SK-N-MC (cell line): ENCODE results near the gene NXNL2.
A peak's percentile ranks its signal among the peaks of the same experiment; 100 is the strongest.

Experiments used
- DNase-seq: peaks from one replicate; pipeline ENCODE4 v3.0.0-alpha.2; 2011; ENCODE audit warnings: low read depth, low spot score
- H3K27ac ChIP-seq: fragments of 200-600 bp; sonication (generic); 2 replicates; pipeline ENCODE4 v1.5.1; 2016; ENCODE audit warnings: mixed run types
- H3K36me3 ChIP-seq: fragments of 200-600 bp; sonication (generic); 2 replicates; pipeline ENCODE4 v1.6.1; 2017; ENCODE audit warnings: antibody characterized with exemption, low read length, mixed read lengths; ENCODE audit not compliant: insufficient read depth
- H3K4me3 ChIP-seq: fragments of 200-600 bp; sonication (generic); 2 replicates; pipeline ENCODE4 v1.5.1; 2016
- H3K9ac ChIP-seq: fragments of 200-600 bp; sonication (generic); 2 replicates; pipeline ENCODE4 v1.8.0; 2017; ENCODE audit warnings: mixed run types, mixed read lengths; ENCODE audit not compliant: insufficient read length
- H3K9me3 ChIP-seq: fragments of 200-600 bp; sonication (generic); 2 replicates; pipeline ENCODE4 v1.6.1; 2017; ENCODE audit warnings: low read depth, mild to moderate bottlenecking, antibody characterized with exemption, low read length, moderate library complexity, mixed read lengths
- EZH2 ChIP-seq: fragments of 200-600 bp; sonication (generic); IDR thresholded peaks from one replicate; pipeline ENCODE4 v1.6.1; 2017; ENCODE audit warnings: antibody characterized with exemption
- FOXP2 ChIP-seq: optimal IDR thresholded peaks from 2 replicates; pipeline ENCODE3; 2011; ENCODE audit warnings: mild to moderate bottlenecking, moderate library complexity; ENCODE audit not compliant: insufficient read depth; ENCODE audit errors: extremely low read length, control extremely low read depth
- POLR2AphosphoS5 ChIP-seq: IDR thresholded peaks from 2 replicates; pipeline ENCODE4 v1.6.1; 2012; ENCODE audit warnings: mild to moderate bottlenecking, low read depth, low read length, borderline replicate concordance

The NXNL2 gene

DNA sequence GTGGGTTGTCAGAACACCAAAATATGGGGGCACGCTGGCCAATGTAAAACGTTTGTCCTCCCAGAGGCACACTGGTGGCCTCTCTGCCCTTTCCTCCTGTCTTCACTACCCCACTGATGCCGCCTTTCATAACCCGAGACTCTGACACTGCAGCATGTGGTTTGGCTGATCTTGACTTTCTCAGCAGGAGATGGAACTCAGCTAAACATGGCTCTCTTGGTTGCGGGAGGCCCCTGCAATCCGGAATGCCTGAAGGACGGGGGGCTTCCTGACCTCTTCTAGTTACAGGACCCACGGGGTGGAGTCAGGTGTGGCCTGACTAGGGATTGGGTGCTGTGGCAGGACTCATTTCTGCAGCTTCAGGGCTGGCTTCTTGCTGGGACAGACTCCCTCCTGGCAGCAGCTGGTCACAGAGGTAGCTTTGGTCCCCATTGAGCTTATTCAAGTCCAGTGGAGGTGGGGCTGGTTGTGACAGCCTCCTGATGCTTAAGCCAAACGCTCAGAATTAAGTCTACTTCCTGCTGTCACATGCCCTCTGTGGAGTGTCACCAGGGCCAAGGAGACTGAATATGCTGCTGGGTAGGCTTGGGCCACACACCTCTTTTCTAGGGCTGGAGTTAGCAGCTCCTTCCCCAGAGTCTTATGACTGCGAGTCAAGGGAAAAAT lies 44.2 kb downstream of the NXNL2 start:
- H3K4me3 ChIP-seq = no peak overlapping the region
- TF ChIP-seq EZH2 = no peak
- no peak for TF ChIP-seq FOXP2
- TF ChIP-seq POLR2AphosphoS5 = no peak
- no peak for DNase-seq
- no peak overlapping the region for H3K27ac ChIP-seq
- H3K36me3 ChIP-seq = no peaks in the 10 kb centered on the region
- H3K9ac ChIP-seq = no peak overlapping the region
- no peaks in the 10 kb centered on the region for H3K9me3 ChIP-seq

DNA sequence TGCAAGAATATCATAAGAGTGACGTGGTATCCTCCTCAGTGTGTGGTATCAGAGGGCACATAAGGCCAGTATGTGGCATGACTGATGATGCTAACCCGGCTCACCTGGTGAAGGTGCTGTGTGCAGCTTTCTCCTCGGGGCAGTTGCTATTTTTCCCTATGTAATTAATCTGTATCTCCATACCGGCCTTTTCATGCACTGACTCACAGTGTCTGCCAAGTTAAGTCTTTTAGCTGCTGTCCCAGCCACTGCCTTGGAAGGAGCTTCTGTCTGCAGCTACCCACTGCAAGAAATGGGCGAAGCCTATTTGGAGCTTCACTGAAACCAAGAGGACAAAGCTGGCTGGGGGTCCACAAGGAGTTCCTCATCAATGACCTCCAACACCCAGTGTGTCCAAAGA lies 46.0 kb downstream of the NXNL2 start:
- no peaks in the 10 kb centered on the region for H3K36me3 ChIP-seq
- H3K27ac ChIP-seq = no peak overlapping the region
- no peak overlapping the region for H3K4me3 ChIP-seq
- no peak for DNase-seq
- TF ChIP-seq POLR2AphosphoS5 = no peak
- no peak for TF ChIP-seq FOXP2
- no peak for TF ChIP-seq EZH2
- H3K9ac ChIP-seq = no peak overlapping the region
- H3K9me3 ChIP-seq = no peaks in the 10 kb centered on the region; the same call in 1 of the 2 replicates

DNA sequence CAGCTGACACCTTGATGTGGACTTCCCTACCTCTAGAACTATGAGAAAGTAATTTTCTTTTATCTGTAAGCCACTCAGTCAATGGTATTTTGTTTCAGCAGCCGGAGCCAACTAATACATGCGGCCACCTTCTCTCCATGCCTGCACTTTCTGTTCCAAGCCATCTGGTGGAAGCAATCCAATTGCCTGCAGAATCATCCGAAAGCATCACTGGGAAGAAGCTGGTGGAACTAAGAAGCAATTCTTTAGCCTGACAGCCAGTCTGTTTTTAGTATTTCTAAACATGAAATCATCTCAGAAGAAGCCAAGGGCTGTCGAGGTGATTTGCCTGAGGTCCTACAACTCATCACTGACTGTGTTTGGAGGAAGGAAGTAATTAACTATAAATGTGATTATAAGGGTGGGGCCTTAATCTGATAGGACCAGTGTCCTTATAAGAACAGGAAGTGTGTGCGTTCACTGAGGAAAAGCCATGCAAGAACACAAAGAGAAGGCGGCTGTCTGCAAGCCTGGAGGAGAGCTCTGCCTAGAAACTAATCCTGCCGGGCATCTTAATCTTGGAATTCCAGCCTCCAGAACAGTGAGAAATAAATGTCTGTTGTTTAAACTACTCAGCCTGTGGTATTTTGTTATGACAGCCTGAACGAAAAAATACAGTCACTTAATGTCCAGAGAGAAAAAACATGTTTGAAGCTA lies 49.1 kb downstream of the NXNL2 start:
- TF ChIP-seq FOXP2 (no peak), EZH2 (no peak), POLR2AphosphoS5 (peak; percentile 63; the same call in 1 of the 2 replicates)
- Histone ChIP-seq H3K27ac (0 out of 2 replicates have a peak overlapping the region, but pooled peaks have one; percentile 51), H3K9ac (no peak overlapping the region), H3K9me3 (no peaks in the 10 kb centered on the region; the same call in 1 of the 2 replicates), H3K36me3 (no peaks in the 10 kb centered on the region), H3K4me3 (no peak overlapping the region)
- DNase-seq = peak; percentile 71

DNA sequence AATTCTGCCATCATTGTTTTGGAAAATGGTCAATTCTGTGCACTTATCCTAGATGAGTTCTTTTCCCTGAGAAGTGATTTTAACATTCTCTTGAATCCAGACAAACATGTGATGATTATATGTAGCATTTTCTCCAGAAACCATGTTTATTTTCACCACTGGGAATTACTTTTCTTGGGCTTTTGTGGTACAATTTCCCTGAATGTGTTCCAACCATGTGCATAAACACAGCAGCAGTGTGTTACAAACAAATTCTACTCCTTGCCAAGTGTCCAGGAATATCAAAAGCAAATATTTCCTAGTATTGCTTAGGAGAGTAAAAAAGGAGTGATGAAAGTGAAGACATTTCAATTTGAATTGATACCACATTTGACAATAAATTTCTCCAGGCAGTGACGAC lies 50.4 kb downstream of the NXNL2 start:
- no peak overlapping the region for H3K27ac ChIP-seq
- no peaks in the 10 kb centered on the region; the same call in 1 of the 2 replicates for H3K9me3 ChIP-seq
- no peak for DNase-seq
- no peaks in the 10 kb centered on the region for H3K36me3 ChIP-seq
- no peak for TF ChIP-seq FOXP2
- no peak for TF ChIP-seq EZH2
- no peak for TF ChIP-seq POLR2AphosphoS5
- H3K9ac ChIP-seq = no peak overlapping the region
- no peak overlapping the region for H3K4me3 ChIP-seq

DNA sequence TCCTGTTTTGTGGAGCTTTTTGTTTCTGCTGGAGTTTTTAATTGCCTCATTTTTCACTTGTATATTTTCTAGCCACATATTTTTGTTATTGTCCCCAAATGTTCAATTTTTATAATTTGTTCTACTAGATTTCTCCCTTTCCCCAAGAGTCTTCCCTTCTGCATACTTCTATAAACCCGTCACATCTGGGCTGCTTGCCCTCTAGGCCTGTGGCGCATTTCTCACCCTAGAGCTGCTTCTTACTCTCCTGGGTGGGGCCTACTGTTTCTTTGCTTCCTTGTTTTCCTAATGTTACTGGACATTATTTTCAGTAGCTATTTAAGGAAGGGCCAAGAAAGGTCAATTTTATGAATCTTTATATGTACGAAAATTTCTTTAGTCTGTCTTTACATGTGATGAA lies 51.5 kb downstream of the NXNL2 start:
- no peak overlapping the region for H3K9ac ChIP-seq
- H3K4me3 ChIP-seq = no peak overlapping the region
- no peaks in the 10 kb centered on the region; the same call in 1 of the 2 replicates for H3K9me3 ChIP-seq
- TF ChIP-seq FOXP2 (no peak), EZH2 (no peak), POLR2AphosphoS5 (no peak)
- no peaks in the 10 kb centered on the region for H3K36me3 ChIP-seq
- no peak overlapping the region for H3K27ac ChIP-seq
- DNase-seq = no peak

DNA sequence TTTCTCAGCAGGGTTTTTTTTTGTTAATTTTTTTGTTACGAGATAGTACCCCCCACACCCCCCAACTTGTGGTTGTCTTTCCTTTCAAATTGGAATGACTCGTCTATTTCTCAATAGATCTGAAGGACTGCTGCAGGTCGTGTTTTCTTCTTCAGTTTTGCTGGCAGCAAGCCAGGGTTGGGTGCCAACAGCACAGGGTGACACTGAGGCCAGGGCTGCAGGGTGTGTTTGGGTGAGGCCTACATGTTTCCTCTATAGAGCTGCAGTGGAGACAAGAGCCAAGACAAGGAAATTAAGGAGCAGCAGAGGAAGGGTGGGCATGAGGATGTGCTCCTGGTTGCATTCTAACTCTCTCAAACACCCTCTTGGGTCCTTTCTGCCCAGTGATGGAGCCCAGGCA lies 52.2 kb downstream of the NXNL2 start:
- TF ChIP-seq EZH2 = no peak
- TF ChIP-seq POLR2AphosphoS5 = no peak
- TF ChIP-seq FOXP2 = no peak
- H3K4me3 ChIP-seq = no peak overlapping the region
- H3K9ac ChIP-seq = no peak overlapping the region
- no peaks in the 10 kb centered on the region; the same call in 1 of the 2 replicates for H3K9me3 ChIP-seq
- DNase-seq = no peak
- H3K27ac ChIP-seq = no peak overlapping the region
- H3K36me3 ChIP-seq = no peaks in the 10 kb centered on the region

DNA sequence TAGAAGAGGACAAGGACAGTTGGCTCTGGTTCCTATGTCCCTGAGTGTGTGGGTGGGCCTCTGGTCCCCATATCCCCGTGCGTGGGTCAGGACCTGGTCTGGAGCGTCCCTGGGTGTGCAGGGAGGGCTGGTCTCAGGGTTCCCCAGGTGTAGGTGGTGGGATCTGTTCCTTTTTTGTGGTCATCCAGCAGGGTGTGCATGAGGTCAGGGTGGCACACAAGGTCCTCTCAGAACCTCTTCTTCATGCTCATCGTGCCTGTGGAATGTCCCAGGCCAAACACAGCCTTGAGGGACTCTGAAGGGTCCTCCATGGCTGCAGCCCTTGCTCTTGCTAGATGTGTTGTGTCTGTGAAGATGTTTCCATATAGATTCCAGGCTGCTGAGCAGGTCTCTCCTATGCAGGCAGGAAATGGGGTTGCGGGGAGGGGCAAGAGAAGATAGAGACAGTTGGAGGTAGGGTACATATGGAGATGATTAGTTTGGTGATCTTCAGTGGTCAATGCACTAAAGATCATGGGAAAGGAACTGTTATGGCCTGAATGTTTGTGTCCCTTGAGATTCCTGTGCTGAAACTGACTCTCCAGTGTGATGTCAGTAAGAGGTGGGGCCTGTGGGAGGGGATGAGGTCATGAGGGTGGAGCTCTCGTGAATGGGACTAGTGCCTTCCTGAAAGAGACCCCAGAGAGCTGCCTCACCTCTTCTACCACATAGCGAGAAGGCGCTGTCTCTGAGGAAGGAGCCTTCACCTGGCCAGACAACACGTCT lies 53.1 kb downstream of the NXNL2 start:
- Histone ChIP-seq H3K9ac (no peak overlapping the region), H3K4me3 (no peak overlapping the region), H3K9me3 (no peaks in the 10 kb centered on the region; the same call in 1 of the 2 replicates), H3K36me3 (no peaks in the 10 kb centered on the region), H3K27ac (no peak overlapping the region)
- no peak for DNase-seq
- TF ChIP-seq FOXP2 (no peak), EZH2 (no peak)

DNA sequence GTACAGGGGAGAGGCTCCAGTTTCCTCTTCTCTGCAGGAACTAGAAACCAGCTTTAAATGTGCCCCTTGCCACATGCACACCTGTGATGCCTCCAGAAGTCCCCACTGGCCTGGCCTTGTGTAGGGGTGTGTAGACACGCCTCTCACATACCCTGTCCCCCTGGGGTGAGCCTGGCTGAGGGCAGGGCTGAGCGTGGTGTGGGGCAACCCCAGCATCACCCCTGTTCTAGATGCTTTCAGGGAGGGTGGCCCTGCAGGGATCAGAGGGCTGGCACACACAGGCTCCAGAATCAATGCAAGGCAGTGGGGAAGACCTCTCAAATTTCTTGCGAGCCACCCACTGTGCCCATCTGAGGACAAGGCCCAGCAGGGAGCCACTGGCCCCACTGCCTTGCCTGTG lies 54.7 kb downstream of the NXNL2 start:
- DNase-seq = no peak
- Histone ChIP-seq H3K27ac (no peak overlapping the region), H3K9me3 (no peaks in the 10 kb centered on the region; the same call in 1 of the 2 replicates), H3K4me3 (no peak overlapping the region), H3K9ac (no peak overlapping the region), H3K36me3 (no peaks in the 10 kb centered on the region)
- no peak for TF ChIP-seq FOXP2
- TF ChIP-seq POLR2AphosphoS5 = no peak
- no peak for TF ChIP-seq EZH2
